GM19468 (cell line): ENCODE results near the gene GDF2.

Experiments
- ATAC-seq: cut with Tn5 transposase; IDR thresholded peaks from one replicate; pipeline ENCODE4 v1.9.1; 2021; ENCODE audit warnings: mild to moderate bottlenecking, moderate library complexity, moderate number of reproducible peaks; ENCODE audit not compliant: unreplicated experiment; ENCODE audit errors: extremely low read depth

GDF2 gene

GRCh38 chr10:47331491-47331890 is 9.2 kb downstream of the GDF2 start:
- ATAC-seq: no peak

- ATAC-seq: no peak
Measured at GRCh38 chr10:47331954-47332353, 9.7 kb downstream of the GDF2 start.

- ATAC-seq: no peak
Measured at GRCh38 chr10:47332371-47332770, 10.1 kb downstream of the GDF2 start.

GRCh38 chr10:47332946-47333345 is 10.7 kb downstream of the GDF2 start:
- no peak for ATAC-seq

GRCh38 chr10:47333532-47333931 is 11.3 kb downstream of the GDF2 start:
- no peak for ATAC-seq

GRCh38 chr10:47334466-47335295 is 12.4 kb downstream of the GDF2 start:
- no peak for ATAC-seq

- no peak for ATAC-seq
Measured at GRCh38 chr10:47335906-47336305, 13.7 kb downstream of the GDF2 start.

GRCh38 chr10:47336387-47337134 is 14.3 kb downstream of the GDF2 start:
- ATAC-seq: no peak

GRCh38 chr10:47337310-47337709 is 15.1 kb downstream of the GDF2 start:
- no peak for ATAC-seq

- ATAC-seq: no peak
Measured at GRCh38 chr10:47339186-47339735, 17.0 kb downstream of the GDF2 start.

- ATAC-seq: no peak
Measured at GRCh38 chr10:47339759-47340607, 17.7 kb downstream of the GDF2 start.

GRCh38 chr10:47340608-47341170 is 18.4 kb downstream of the GDF2 start:
- no peak for ATAC-seq

- ATAC-seq: no peak
Measured at GRCh38 chr10:47344996-47345870, 23.0 kb downstream of the GDF2 start.

GRCh38 chr10:47346581-47347302 is 24.5 kb downstream of the GDF2 start:
- no peak for ATAC-seq

GRCh38 chr10:47347303-47347675 is 25.0 kb downstream of the GDF2 start:
- no peak for ATAC-seq

- no peak for ATAC-seq
Measured at GRCh38 chr10:47348138-47348651, 25.9 kb downstream of the GDF2 start, which contains the start of gene RBP3. Gene RBP3, plus strand, starts transcription at chr10:47348363. Its CDS starts 122 bp downstream, at chr10:47348485.

- no peak for ATAC-seq
Measured at GRCh38 chr10:47348661-47349470, 26.6 kb downstream of the GDF2 start.
